HG03460 (cell line): ENCODE results near the gene KRTAP5-10.
"Not testable (repeated sequence)": the region's sequence is repeated elsewhere in the genome, so short reads cannot be mapped to it uniquely, and the experiment has no call there.

Experiments used
- ATAC-seq: cut with Tn5 transposase; IDR thresholded peaks from one replicate; pipeline ENCODE4 v1.9.1; 2021; ENCODE audit not compliant: unreplicated experiment

The KRTAP5-10 gene

GRCh38 chr11:71542382-71542781 lies 23.0 kb upstream of the KRTAP5-10 start:
- ATAC-seq: no peak

- ATAC-seq: no peak
Observed at GRCh38 chr11:71542879-71543777, 22.2 kb upstream of the KRTAP5-10 start.

GRCh38 chr11:71543866-71544265 lies 21.5 kb upstream of the KRTAP5-10 start:
- no peak for ATAC-seq

GRCh38 chr11:71544525-71545214 lies 20.7 kb upstream of the KRTAP5-10 start:
- no peak for ATAC-seq

- ATAC-seq: no peak
Observed at GRCh38 chr11:71545405-71545966, 19.9 kb upstream of the KRTAP5-10 start.

- no peak for ATAC-seq
Observed at GRCh38 chr11:71548120-71548519, 17.2 kb upstream of the KRTAP5-10 start, which contains the start of gene KRTAP5-9. Gene KRTAP5-9, plus strand, starts transcription at chr11:71548420. Its CDS starts 238 bp downstream, at chr11:71548658.

GRCh38 chr11:71548716-71549151 lies 16.6 kb upstream of the KRTAP5-10 start:
- no peak for ATAC-seq

GRCh38 chr11:71551711-71552110 lies 13.7 kb upstream of the KRTAP5-10 start:
- ATAC-seq: no peak

GRCh38 chr11:71554996-71555395 lies 10.4 kb upstream of the KRTAP5-10 start:
- no peak for ATAC-seq

GRCh38 chr11:71555508-71555907 lies 9.9 kb upstream of the KRTAP5-10 start:
- no peak for ATAC-seq

GRCh38 chr11:71556018-71556417 lies 9.3 kb upstream of the KRTAP5-10 start:
- no peak for ATAC-seq

- no peak for ATAC-seq
Observed at GRCh38 chr11:71557257-71557656, 8.1 kb upstream of the KRTAP5-10 start.

- ATAC-seq: no peak
Observed at GRCh38 chr11:71558996-71559395, 6.4 kb upstream of the KRTAP5-10 start.

- no peak for ATAC-seq
Observed at GRCh38 chr11:71562120-71562519, 3.2 kb upstream of the KRTAP5-10 start.

- no peak for ATAC-seq
Observed at GRCh38 chr11:71563406-71563805, 2.0 kb upstream of the KRTAP5-10 start.

- ATAC-seq: no peak
Observed at GRCh38 chr11:71564430-71564829, 933 bp upstream of the KRTAP5-10 start.

- no peak for ATAC-seq
Observed at GRCh38 chr11:71566081-71566620, 788 bp downstream of the KRTAP5-10 start.

GRCh38 chr11:71566626-71567599 lies 1.6 kb downstream of the KRTAP5-10 start:
- ATAC-seq: not testable (repeated sequence)

- not testable (repeated sequence) for ATAC-seq
Observed at GRCh38 chr11:71567633-71568032, 2.3 kb downstream of the KRTAP5-10 start.

GRCh38 chr11:71568704-71569349 lies 3.5 kb downstream of the KRTAP5-10 start:
- no peak for ATAC-seq
